ENCODE data around the gene LOXHD1.

Gene LOXHD1

GRCh38 chr18:46456691-46457090, 200.3 kb downstream of the LOXHD1 start:
- in situ Hi-C loops (cut with HindIII; ENCODE audit: low sequenced_read_pairs), result no loop called here

- in situ Hi-C loops (cut with HindIII; ENCODE audit: low sequenced_read_pairs), result no loop called here
These were observed 204.2 kb downstream of the LOXHD1 start for GRCh38 chr18:46452820-46453219.

- in situ Hi-C loops (cut with HindIII; ENCODE audit: low sequenced_read_pairs), result no loop called here
These were observed 207.5 kb downstream of the LOXHD1 start for GRCh38 chr18:46449499-46449898.

- in situ Hi-C loops (cut with HindIII; ENCODE audit: low sequenced_read_pairs), result no loop called here
These were observed 208.0 kb downstream of the LOXHD1 start for GRCh38 chr18:46449033-46449432.

- in situ Hi-C loops (cut with HindIII; ENCODE audit: low sequenced_read_pairs), result no loop called here
These were observed 208.7 kb downstream of the LOXHD1 start for GRCh38 chr18:46448347-46448746.

GRCh38 chr18:46447792-46448191, 209.2 kb downstream of the LOXHD1 start:
- in situ Hi-C loops (cut with HindIII; ENCODE audit: low sequenced_read_pairs), result no loop called here

GRCh38 chr18:46447323-46447722, 209.7 kb downstream of the LOXHD1 start:
- in situ Hi-C loops (cut with HindIII; ENCODE audit: low sequenced_read_pairs), result no loop called here

GRCh38 chr18:46445522-46446313, 211.3 kb downstream of the LOXHD1 start:
- in situ Hi-C loops (cut with HindIII; ENCODE audit: low sequenced_read_pairs), result no loop called here

- in situ Hi-C loops (cut with HindIII; ENCODE audit: low sequenced_read_pairs), result no loop called here
These were observed 218.0 kb downstream of the LOXHD1 start for GRCh38 chr18:46439037-46439436.

- in situ Hi-C loops (cut with HindIII; ENCODE audit: low sequenced_read_pairs), result no loop called here
These were observed 220.0 kb downstream of the LOXHD1 start for GRCh38 chr18:46437061-46437460.

- in situ Hi-C loops (cut with HindIII; ENCODE audit: low sequenced_read_pairs), result no loop called here
These were observed 220.4 kb downstream of the LOXHD1 start for GRCh38 chr18:46436621-46437020.

- in situ Hi-C loops (cut with HindIII; ENCODE audit: low sequenced_read_pairs), result no loop called here
These were observed 222.0 kb downstream of the LOXHD1 start for GRCh38 chr18:46435031-46435430.

GRCh38 chr18:46434629-46435028, 222.4 kb downstream of the LOXHD1 start:
- in situ Hi-C loops (cut with HindIII; ENCODE audit: low sequenced_read_pairs), result no loop called here

- in situ Hi-C loops (cut with HindIII; ENCODE audit: low sequenced_read_pairs), result no loop called here
These were observed 223.7 kb downstream of the LOXHD1 start for GRCh38 chr18:46433121-46433826.

GRCh38 chr18:46431522-46432171, 225.4 kb downstream of the LOXHD1 start:
- in situ Hi-C loops (cut with HindIII; ENCODE audit: low sequenced_read_pairs), result no loop called here

GRCh38 chr18:46429649-46430224, 227.3 kb downstream of the LOXHD1 start:
- in situ Hi-C loops (cut with HindIII; ENCODE audit: low sequenced_read_pairs), result no loop called here

- in situ Hi-C loops (cut with HindIII; ENCODE audit: low sequenced_read_pairs), result no loop called here
These were observed 227.9 kb downstream of the LOXHD1 start for GRCh38 chr18:46429130-46429529.

- in situ Hi-C loops (cut with HindIII; ENCODE audit: low sequenced_read_pairs), result no loop called here
These were observed 228.7 kb downstream of the LOXHD1 start for GRCh38 chr18:46428368-46428767.

GRCh38 chr18:46427216-46427995, 229.6 kb downstream of the LOXHD1 start:
- in situ Hi-C loops (cut with HindIII; ENCODE audit: low sequenced_read_pairs), result no loop called here
